D721Med (cell line): ENCODE results near the gene DHRS12.

ENCODE experiments used
- DNase-seq: peaks from one replicate; pipeline ENCODE4 v3.0.0; 2011; ENCODE audit warnings: low spot score; ENCODE audit not compliant: insufficient read length
- FAIRE-seq: peaks from 2 replicates; lab custom pipeline; 2011; peaks lifted over from hg19 to GRCh38; lab: Jason Lieb, UNC
- TF ChIP-seq, protein P1 (sequence below): IDR thresholded peaks from 2 replicates; pipeline ENCODE4 v1.5.1; 2012; ENCODE audit warnings: mild to moderate bottlenecking, control low read depth; ENCODE audit not compliant: insufficient read depth; ENCODE audit errors: missing control alignments

DHRS12 gene

DNA sequence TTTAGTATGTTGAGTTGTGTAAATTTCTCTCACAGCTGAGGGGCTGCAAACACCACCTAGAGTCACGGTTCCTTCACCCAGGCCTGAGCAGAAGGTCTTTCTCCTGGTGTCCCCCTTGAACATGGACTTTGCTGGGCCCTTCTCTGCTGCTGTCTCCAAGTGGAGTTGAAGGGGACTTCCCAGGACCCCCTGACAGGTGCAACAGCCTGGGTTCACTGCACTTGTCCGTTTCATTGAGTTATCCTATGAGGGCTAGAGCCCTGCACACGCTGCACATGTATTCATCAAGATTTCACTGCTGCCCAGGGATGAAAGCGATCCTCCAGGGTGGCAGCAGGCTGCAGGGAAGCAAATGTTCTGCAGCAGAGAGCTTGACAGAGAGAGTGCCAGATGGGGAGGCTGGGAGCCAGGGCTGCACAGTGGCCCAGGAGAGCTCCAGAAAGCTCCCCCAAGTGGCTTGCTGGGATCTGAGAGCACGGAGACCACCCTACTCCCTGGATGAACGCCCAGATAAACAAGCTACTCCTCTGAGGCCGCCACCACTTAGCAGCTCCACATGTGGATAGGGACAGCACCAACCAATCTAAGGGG, 30.7 kb upstream of the DHRS12 start:
- FAIRE-seq = no peak
- TF ChIP-seq, protein P1, sequence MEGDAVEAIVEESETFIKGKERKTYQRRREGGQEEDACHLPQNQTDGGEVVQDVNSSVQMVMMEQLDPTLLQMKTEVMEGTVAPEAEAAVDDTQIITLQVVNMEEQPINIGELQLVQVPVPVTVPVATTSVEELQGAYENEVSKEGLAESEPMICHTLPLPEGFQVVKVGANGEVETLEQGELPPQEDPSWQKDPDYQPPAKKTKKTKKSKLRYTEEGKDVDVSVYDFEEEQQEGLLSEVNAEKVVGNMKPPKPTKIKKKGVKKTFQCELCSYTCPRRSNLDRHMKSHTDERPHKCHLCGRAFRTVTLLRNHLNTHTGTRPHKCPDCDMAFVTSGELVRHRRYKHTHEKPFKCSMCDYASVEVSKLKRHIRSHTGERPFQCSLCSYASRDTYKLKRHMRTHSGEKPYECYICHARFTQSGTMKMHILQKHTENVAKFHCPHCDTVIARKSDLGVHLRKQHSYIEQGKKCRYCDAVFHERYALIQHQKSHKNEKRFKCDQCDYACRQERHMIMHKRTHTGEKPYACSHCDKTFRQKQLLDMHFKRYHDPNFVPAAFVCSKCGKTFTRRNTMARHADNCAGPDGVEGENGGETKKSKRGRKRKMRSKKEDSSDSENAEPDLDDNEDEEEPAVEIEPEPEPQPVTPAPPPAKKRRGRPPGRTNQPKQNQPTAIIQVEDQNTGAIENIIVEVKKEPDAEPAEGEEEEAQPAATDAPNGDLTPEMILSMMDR = no peak
- DNase-seq = no peak

DNA sequence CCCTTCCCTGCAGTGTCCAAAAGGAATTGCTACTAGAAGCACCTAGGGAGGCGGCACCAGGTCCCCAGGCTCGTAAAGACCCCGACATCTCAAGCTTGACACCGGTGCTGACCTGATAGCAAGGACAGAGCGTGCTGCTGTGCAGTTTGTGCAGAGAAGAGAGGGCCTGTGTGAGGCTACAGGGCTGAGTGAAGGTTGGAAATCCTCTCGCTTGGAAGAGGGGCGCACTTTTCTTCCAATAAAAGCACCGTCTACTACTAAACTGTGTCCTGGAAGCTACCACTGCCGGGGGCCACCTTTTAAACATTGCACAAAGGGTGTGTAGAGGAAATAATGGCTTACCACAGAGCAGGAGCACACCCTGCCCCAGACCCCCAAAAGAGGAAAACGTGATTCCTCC, 30.0 kb upstream of the DHRS12 start:
- no peak for DNase-seq
- TF ChIP-seq, protein P1 = no peak
- no peak for FAIRE-seq

DNA sequence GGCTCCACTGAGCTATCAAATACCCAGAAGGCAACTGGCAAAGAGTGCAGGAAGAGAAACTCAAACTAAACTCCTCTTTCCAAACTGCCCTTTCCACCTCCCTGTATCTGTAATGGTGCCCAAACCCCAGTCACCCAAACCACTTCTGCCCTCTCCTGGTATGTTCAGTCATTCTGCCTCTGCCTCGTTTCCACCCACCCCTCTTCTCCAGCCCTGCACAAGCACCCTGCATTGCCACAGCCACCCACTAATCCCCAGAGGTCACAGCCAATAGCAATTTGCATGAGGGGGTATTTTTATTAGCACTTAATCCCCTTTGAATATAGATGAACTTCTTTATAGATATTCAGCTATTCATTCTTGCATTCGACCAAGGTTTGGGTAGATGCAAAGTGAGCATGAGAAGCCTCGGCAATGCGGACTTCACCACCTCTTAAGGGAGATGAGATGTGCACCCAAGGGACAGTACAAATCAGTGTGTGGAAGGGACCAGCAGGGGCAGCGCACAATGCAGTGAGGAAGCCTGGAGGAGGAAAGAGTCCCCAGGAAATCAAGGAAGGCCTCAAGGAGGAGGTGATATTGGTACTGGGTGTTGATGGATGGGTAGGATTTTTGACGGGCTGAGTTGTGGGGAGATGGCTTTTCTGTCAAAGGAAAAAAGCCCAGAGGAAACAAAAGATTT, 28.6 kb upstream of the DHRS12 start:
- TF ChIP-seq, protein P1 = peak; percentile 38
- no peak for DNase-seq
- no peak for FAIRE-seq

DNA sequence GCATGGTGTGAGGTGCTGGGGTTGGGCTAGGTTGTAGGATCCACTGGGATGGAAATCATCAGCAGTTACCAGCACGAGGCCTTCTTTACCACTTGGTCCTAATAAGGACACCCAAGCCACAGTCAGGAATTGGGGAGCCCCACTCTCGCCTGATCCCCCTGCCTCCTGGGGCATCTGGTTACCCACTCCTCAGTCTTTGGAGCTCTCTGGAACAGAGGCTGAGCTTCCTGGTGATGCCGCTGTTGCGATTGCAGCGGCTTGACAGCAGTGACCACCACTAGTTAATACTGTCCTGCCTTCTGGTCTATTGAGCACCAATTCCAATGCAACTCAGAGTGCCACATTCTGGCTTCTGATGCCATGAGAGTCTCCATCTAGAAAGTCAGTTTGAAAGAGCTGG, 27.6 kb upstream of the DHRS12 start:
- FAIRE-seq (no peak), DNase-seq (no peak)
- TF ChIP-seq, protein P1 = no peak

DNA sequence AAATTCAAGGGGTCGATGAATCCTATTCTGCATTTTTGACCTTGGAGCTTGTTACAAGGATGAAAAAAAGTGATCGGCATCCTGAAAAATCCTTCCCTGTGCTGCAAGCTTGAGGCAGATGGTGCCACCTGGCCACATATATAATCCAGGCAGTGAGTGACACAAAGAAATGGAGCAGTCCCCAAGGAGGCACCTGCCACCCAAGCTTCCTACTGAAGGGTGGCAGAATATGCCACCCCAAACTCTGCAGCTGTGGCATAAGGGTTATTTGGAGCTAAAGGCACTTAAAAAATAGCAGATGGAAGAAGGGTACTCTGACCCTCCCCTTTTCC, 25.6 kb upstream of the DHRS12 start:
- DNase-seq = no peak
- FAIRE-seq = peak; percentile 73
- TF ChIP-seq, protein P1 = no peak

DNA sequence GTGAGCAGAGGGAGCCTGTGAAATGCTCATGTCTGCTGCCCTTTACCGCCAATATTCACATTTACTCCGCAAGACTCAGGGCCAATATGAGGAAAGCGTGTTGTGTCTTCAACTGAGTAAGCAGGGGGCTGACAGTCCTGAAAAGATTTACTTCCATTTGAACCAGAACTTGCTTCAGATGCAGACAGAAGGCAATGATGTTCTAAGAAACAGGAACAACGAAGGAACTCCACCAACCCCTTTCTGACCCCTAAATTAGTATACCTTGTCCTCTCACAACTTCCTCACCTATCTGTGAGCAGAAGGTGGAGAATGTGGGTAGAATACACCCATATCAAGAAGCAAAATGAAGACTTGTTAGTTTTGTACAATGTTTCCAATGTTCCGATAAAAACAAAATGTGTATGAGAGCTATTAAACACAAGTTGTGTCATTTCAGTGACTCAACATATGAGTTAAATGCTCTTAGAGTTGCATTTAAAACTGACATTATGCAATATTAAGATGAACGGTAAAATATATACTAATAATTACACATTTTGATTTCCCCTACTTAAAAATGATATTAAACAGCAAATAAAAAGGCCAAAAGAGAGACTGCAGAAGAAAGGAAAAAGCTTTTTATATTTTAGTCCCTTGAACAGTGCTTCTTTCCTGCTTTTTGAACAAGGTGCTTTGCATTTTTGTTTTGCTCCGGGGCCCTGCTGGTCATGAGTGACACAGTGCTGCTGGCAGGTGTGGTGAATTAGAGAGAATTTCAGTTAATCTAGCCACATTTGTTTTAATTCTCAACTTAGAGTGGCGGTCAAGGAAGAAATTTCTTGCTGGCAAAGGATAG, 25.0 kb upstream of the DHRS12 start:
- TF ChIP-seq, protein P1 = no peak
- DNase-seq = no peak
- peak; percentile 81 for FAIRE-seq
